CD14-positive monocyte (primary cell): ENCODE data around the gene CTXN3. TPM values are rescaled to one million over a fixed set of nuclear protein-coding genes. Genes with fewer than 3 reads are reported as not detected.

Source experiments
- DNase-seq, 3 donors: peaks; one replicate each; pipeline ENCODE4 v3.0.0-alpha.2; 2011 to 2022
- H2AFZ ChIP-seq: 2 replicates; pipeline ENCODE4 v1.6.0; 2012; ENCODE audit warnings: mild to moderate bottlenecking, low read depth, low read length, inconsistent platforms; ENCODE audit not compliant: insufficient read depth, poor library complexity, severe bottlenecking
- H3K27ac ChIP-seq, 2 donors: 1 replicate in 1 of 2; 2 replicates in 1 of 2; pipeline ENCODE4 v1.5.1; 2012 to 2013; ENCODE audit warnings: low read length in 2 of 2, control low read depth in 1 of 2, inconsistent platforms in 1 of 2, low read depth in 1 of 2, mild to moderate bottlenecking in 1 of 2
- H3K27me3 ChIP-seq, 2 donors: one replicate each; pipeline versions ENCODE4 v1.6.0 to v1.6.1; 2011 to 2013; ENCODE audit warnings: low read length in 2 of 2; ENCODE audit not compliant: control insufficient read depth in 2 of 2, insufficient read depth in 2 of 2
- H3K36me3 ChIP-seq, 2 donors: replicated peaks in 1 of 2; 1 replicate in 1 of 2; 2 replicates in 1 of 2; pipeline versions ENCODE4 v1.5.1 to v1.6.1; 2012 to 2013; ENCODE audit warnings: low read length in 2 of 2, control low read depth in 1 of 2, inconsistent platforms in 1 of 2, mild to moderate bottlenecking in 1 of 2; ENCODE audit not compliant: insufficient read depth in 2 of 2, control insufficient read depth in 1 of 2
- H3K4me1 ChIP-seq, 2 donors: 1 replicate in 1 of 2; 2 replicates in 1 of 2; pipeline versions ENCODE4 v1.5.1 to v1.6.1; 2012 to 2013; ENCODE audit warnings: low read length in 2 of 2, control low read depth in 1 of 2, inconsistent platforms in 1 of 2, mild to moderate bottlenecking in 1 of 2, moderate library complexity in 1 of 2; ENCODE audit not compliant: insufficient read depth in 2 of 2, control insufficient read depth in 1 of 2
- H3K4me2 ChIP-seq: replicated peaks from 2 replicates; pipeline ENCODE3; 2012; ENCODE audit warnings: low read length, moderate library complexity, mild to moderate bottlenecking; ENCODE audit not compliant: poor library complexity, severe bottlenecking; ENCODE audit errors: extremely low read depth
- H3K4me3 ChIP-seq, 3 experiments: fragments of 200-600 bp in 1 of 3; sonication (generic) in 1 of 3; replicated peaks in 1 of 3; 1 replicate in 2 of 3; 2 replicates in 1 of 3; pipeline ENCODE4 v1.5.1; 2011 to 2013; ENCODE audit warnings: low read length in 3 of 3, mild to moderate bottlenecking in 3 of 3, control low read depth in 2 of 3, low read depth in 2 of 3, inconsistent platforms in 1 of 3, moderate library complexity in 1 of 3
- H3K79me2 ChIP-seq: 2 replicates; pipeline ENCODE4 v1.6.0; 2012; ENCODE audit warnings: mild to moderate bottlenecking, control low read depth, inconsistent platforms, low read length, moderate library complexity; ENCODE audit not compliant: insufficient read depth
- H3K9ac ChIP-seq: 2 replicates; pipeline ENCODE4 v1.6.0; 2017; ENCODE audit warnings: low read length, mild to moderate bottlenecking; ENCODE audit not compliant: insufficient read depth, poor library complexity, severe bottlenecking
- H3K9me3 ChIP-seq, 2 donors: replicated peaks in 1 of 2; 1 replicate in 1 of 2; 2 replicates in 1 of 2; pipeline versions ENCODE4 v1.5.1 to v1.6.1; 2012 to 2013; ENCODE audit warnings: low read length in 2 of 2, control low read depth in 1 of 2; ENCODE audit not compliant: control insufficient read depth in 1 of 2, insufficient read depth in 1 of 2
- H4K20me1 ChIP-seq: 2 replicates; pipeline ENCODE4 v1.6.0; 2012; ENCODE audit warnings: mild to moderate bottlenecking, low read length, control low read depth, moderate library complexity; ENCODE audit not compliant: insufficient read depth
- H3K27ac Mint-ChIP-seq, 7 donors: one replicate each; pipeline ENCODE4 v1.8.0; 2020; ENCODE audit warnings: mild to moderate bottlenecking in 7 of 7, mixed read lengths in 7 of 7, moderate library complexity in 6 of 7, inconsistent platforms in 2 of 7
- H3K27me3 Mint-ChIP-seq, 3 donors: one replicate each; pipeline ENCODE4 v1.8.0; 2021 to 2022; ENCODE audit warnings: low read depth in 3 of 3, mild to moderate bottlenecking in 3 of 3, mixed read lengths in 3 of 3, moderate library complexity in 3 of 3, inconsistent platforms in 1 of 3
- H3K36me3 Mint-ChIP-seq, 2 donors: one replicate each; pipeline ENCODE4 v1.8.0; 2020; ENCODE audit warnings: mixed read lengths in 2 of 2, inconsistent platforms in 1 of 2, mild to moderate bottlenecking in 1 of 2
- H3K4me1 Mint-ChIP-seq: one replicate; pipeline ENCODE4 v1.8.0; 2020; ENCODE audit warnings: mild to moderate bottlenecking, mixed read lengths
- H3K4me3 Mint-ChIP-seq, 2 donors: one replicate each; pipeline ENCODE4 v1.8.0; 2020; ENCODE audit warnings: mild to moderate bottlenecking in 2 of 2, mixed read lengths in 2 of 2, moderate library complexity in 1 of 2
- H3K9me3 Mint-ChIP-seq, 7 donors: one replicate each; pipeline ENCODE4 v1.8.0; 2020 to 2022; ENCODE audit warnings: mixed read lengths in 7 of 7, mild to moderate bottlenecking in 6 of 7, moderate library complexity in 6 of 7, inconsistent platforms in 2 of 7
- WGBS: methylation state at CpG from one replicate; pipeline ENCODE4 v1.1.5; 2013; ENCODE audit warnings: missing lambda C conversion rate; ENCODE audit not compliant: insufficient coverage; 5-methylcytosine and 5-hydroxymethylcytosine counted together
- intact Hi-C, 2 donors: fragments of 100-400 bp; cut with micrococcal nuclease; formaldehyde crosslinking; loops; one replicate each; pipeline versions ENCODE4 v1.15.0 to v1.15.1; 2023
- polyA plus RNA-seq, 3 donors: library from polyadenylated mRNA; depleted of rRNA in 1 of 3; unstranded in 2 of 3; stranded (reverse) in 1 of 3; fragments of 300-500 nt in 2 of 3; fragments of >200 nt in 1 of 3; fragmentation: Illumina TruSeq in 2 of 3; gene quantifications; 1 replicate in 2 of 3; 2 replicates in 1 of 3; pipeline ENCODE4 v1.2.3, GENCODE V29; 2012 to 2021
- TF ChIP-seq, protein P1 (sequence below): fragments of 200-600 bp; IDR thresholded peaks from one replicate; pipeline ENCODE4 v1.8.0; 2022; ENCODE audit warnings: antibody characterized with exemption, mild to moderate bottlenecking

Gene CTXN3
- polyA plus RNA-seq, 3 donors = not detected

DNA sequence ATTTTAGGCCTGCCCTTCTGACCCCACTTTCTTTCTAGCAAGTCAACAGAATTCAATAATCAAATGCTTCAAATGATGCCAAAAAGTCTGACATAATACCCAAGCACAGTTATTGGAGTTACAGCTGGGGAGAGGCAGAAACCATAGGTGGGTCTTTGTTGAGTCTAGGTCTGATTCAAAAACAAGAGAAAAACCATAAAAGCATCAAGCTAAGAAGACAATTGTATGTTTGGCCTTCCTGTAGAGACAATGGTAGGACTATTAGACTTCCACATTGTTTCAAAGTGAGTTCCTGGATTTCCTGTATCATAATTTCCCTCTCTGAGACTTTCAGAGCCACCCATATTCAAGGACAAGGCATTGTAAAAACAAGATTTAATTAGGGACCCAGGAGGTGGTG, 37.5 kb downstream of the CTXN3 start:
- no peak overlapping the region for H3K27ac ChIP-seq
- no peak for DNase-seq
- no peak overlapping the region for H3K27ac Mint-ChIP-seq
- no peak overlapping the region for H2AFZ ChIP-seq
- no peaks in the 10 kb centered on the region for H3K4me1 Mint-ChIP-seq
- no peak overlapping the region for H3K9ac ChIP-seq
- no peaks in the 10 kb centered on the region for H3K79me2 ChIP-seq
- intact Hi-C loops = no loop called here
- H3K4me1 ChIP-seq = no peaks in the 10 kb centered on the region
- H3K4me3 Mint-ChIP-seq = no peak overlapping the region
- H3K36me3 Mint-ChIP-seq = no peaks in the 10 kb centered on the region
- no peaks in the 10 kb centered on the region for H3K27me3 Mint-ChIP-seq
- no peaks in the 10 kb centered on the region for H3K36me3 ChIP-seq
- H3K27me3 ChIP-seq = no peaks in the 10 kb centered on the region
- TF ChIP-seq, protein P1, sequence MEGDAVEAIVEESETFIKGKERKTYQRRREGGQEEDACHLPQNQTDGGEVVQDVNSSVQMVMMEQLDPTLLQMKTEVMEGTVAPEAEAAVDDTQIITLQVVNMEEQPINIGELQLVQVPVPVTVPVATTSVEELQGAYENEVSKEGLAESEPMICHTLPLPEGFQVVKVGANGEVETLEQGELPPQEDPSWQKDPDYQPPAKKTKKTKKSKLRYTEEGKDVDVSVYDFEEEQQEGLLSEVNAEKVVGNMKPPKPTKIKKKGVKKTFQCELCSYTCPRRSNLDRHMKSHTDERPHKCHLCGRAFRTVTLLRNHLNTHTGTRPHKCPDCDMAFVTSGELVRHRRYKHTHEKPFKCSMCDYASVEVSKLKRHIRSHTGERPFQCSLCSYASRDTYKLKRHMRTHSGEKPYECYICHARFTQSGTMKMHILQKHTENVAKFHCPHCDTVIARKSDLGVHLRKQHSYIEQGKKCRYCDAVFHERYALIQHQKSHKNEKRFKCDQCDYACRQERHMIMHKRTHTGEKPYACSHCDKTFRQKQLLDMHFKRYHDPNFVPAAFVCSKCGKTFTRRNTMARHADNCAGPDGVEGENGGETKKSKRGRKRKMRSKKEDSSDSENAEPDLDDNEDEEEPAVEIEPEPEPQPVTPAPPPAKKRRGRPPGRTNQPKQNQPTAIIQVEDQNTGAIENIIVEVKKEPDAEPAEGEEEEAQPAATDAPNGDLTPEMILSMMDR = no peak
- no peaks in the 10 kb centered on the region for H4K20me1 ChIP-seq
- peaks cover 0 to 2% of the 10 kb centered on the region in 2 donors for H3K9me3 ChIP-seq
- H3K4me3 ChIP-seq = no peak overlapping the region
- peaks cover 0 to 5% (median 2%) of the 10 kb centered on the region in 7 donors for H3K9me3 Mint-ChIP-seq
- no peak overlapping the region for H3K4me2 ChIP-seq

DNA sequence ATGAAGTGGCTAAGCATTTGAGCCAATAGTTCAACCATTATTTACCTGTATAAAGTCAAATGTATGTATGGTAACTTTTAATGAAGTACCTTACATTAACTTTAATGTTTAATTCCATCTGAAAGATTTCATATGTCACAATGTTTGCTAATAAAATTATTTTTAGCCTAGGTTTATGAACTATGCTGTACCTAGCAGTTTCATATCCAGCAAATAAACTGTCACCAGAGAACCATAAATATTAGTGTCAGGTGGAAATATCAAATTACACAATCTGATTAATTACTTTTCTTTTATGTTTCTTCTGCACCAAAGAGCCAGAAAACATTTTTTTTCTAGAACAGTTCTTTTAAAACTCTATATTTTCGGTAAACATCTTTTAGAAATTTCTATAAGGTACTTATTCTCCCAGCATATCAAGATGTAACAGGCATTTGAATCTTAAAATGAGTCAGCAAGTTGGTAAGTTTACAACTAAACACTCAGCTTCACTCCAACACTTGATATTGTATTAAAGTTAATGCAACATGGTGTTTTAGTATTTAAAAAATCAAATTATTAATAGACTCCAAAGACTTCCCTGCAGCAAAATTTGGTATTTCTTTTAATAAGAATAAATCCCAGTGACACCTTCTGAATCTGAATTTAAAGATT, 45.8 kb downstream of the CTXN3 start:
- Histone ChIP-seq H3K9ac (no peak overlapping the region), H3K27ac (no peak overlapping the region), H3K4me2 (no peak overlapping the region), H3K9me3 (peaks cover 0 to 2% of the 10 kb centered on the region in 2 donors), H3K4me3 (no peak overlapping the region), H2AFZ (no peak overlapping the region), H3K27me3 (no peaks in the 10 kb centered on the region), H3K36me3 (no peaks in the 10 kb centered on the region), H3K79me2 (no peaks in the 10 kb centered on the region), H3K4me1 (no peaks in the 10 kb centered on the region), H4K20me1 (no peaks in the 10 kb centered on the region)
- Mint-ChIP-seq H3K36me3 (no peaks in the 10 kb centered on the region), H3K4me1 (no peaks in the 10 kb centered on the region), H3K4me3 (no peak overlapping the region), H3K27ac (no peak overlapping the region), H3K27me3 (no peaks in the 10 kb centered on the region), H3K9me3 (peaks cover 0 to 3% (median 0%) of the 10 kb centered on the region in 7 donors)
- intact Hi-C loops = no loop called here
- DNase-seq = no peak
- no CpG with 5 or more reads among the region's 1 CpG for WGBS
- TF ChIP-seq, protein P1 = no peak
